Mucosa of rectum (tissue), 2 donors: ENCODE data around the gene EXOC3L4.

Experiments
- H3K27ac ChIP-seq, 2 donors: one replicate each; pipeline ENCODE4 v1.7.0; 2013; ENCODE audit warnings: inconsistent platforms in 2 of 2, low read depth in 2 of 2, low read length in 2 of 2
- H3K27me3 ChIP-seq, 2 donors: one replicate each; pipeline ENCODE4 v1.7.0; 2013; ENCODE audit warnings: low read length in 2 of 2; ENCODE audit not compliant: control insufficient read depth in 2 of 2, insufficient read depth in 2 of 2
- H3K36me3 ChIP-seq, 2 donors: one replicate each; pipeline ENCODE4 v1.7.0; 2013; ENCODE audit warnings: low read length in 2 of 2; ENCODE audit not compliant: control insufficient read depth in 2 of 2, insufficient read depth in 2 of 2
- H3K4me1 ChIP-seq, 2 donors: one replicate each; pipeline ENCODE4 v1.7.0; 2013; ENCODE audit warnings: low read length in 2 of 2, mild to moderate bottlenecking in 1 of 2; ENCODE audit not compliant: control insufficient read depth in 2 of 2, insufficient read depth in 2 of 2
- H3K4me3 ChIP-seq, 2 donors: one replicate each; pipeline ENCODE4 v1.7.0; 2013; ENCODE audit warnings: low read length in 2 of 2
- H3K9ac ChIP-seq, 2 donors: one replicate each; pipeline ENCODE4 v1.7.0; 2013; ENCODE audit warnings: low read length in 2 of 2, low read depth in 1 of 2, mild to moderate bottlenecking in 1 of 2
- H3K9me3 ChIP-seq, 2 donors: one replicate each; pipeline ENCODE4 v1.7.0; 2013; ENCODE audit warnings: low read length in 2 of 2; ENCODE audit not compliant: control insufficient read depth in 2 of 2
- donor health status: healthy.
- donor health status: Normal muscosa, but diverticular disease.

EXOC3L4 gene

GRCh38 chr14:103127356-103127755 is 32.8 kb downstream of the EXOC3L4 start:
- peaks cover 2 to 5% of the 10 kb centered on the region in 2 donors for H3K36me3 ChIP-seq
- no peaks in the 10 kb centered on the region for H3K9me3 ChIP-seq
- peaks cover 17 to 21% of the 10 kb centered on the region in 2 donors for H3K27me3 ChIP-seq
- H3K9ac ChIP-seq = no peak overlapping the region
- H3K4me3 ChIP-seq = peak overlapping the region in 1 of 2 donors; percentile 5
- H3K27ac ChIP-seq = no peak overlapping the region
- H3K4me1 ChIP-seq = peaks cover 21 to 28% of the 10 kb centered on the region in 2 donors

- Histone ChIP-seq H3K4me3 (no peak overlapping the region), H3K9me3 (no peaks in the 10 kb centered on the region), H3K36me3 (peaks cover 7 to 8% of the 10 kb centered on the region in 2 donors), H3K9ac (no peak overlapping the region), H3K4me1 (peaks cover 21 to 23% of the 10 kb centered on the region in 2 donors), H3K27me3 (peaks cover 14 to 17% of the 10 kb centered on the region in 2 donors), H3K27ac (no peak overlapping the region)
These were observed 33.5 kb downstream of the EXOC3L4 start for GRCh38 chr14:103127861-103128598.

DNA sequence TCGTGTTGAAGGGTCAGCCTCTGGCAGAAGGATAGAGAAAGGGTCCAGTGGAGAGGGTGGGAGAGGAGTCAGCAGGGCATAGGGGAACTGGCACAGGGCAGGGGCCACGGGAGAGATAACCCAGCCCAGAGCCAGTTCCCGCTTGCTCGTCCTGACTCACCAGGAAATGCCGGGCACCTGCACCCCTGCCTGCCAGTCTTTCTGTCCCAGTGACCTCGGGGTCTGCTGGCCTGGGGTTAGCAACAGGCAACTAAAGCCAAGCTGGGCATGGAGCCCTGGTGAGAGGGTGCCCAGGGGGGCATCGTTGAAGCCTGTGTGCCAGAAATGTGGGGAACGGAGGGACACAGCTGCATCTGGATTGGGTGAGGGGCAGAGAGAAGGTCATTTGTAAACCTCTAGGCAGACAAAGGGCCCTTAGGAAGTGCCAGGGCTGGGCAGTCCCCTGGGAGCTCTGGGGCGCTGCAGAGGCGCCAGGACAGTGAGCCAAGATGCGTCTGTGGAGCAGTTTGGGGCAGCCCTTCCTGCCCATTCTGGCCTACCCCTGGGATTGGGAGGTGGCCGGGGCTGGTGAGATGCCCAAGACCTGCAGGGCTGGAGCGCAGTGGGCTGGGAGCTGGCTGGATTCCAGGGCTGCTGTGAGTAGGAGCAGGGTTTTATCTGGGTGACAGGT is 34.2 kb downstream of the EXOC3L4 start:
- peaks cover 11 to 15% of the 10 kb centered on the region in 2 donors for H3K36me3 ChIP-seq
- H3K27ac ChIP-seq = no peak overlapping the region
- H3K9ac ChIP-seq = no peak overlapping the region
- H3K4me1 ChIP-seq = peaks cover 21 to 22% of the 10 kb centered on the region in 2 donors
- H3K9me3 ChIP-seq = no peaks in the 10 kb centered on the region
- H3K27me3 ChIP-seq = peaks cover 13 to 16% of the 10 kb centered on the region in 2 donors
- H3K4me3 ChIP-seq = no peak overlapping the region

DNA sequence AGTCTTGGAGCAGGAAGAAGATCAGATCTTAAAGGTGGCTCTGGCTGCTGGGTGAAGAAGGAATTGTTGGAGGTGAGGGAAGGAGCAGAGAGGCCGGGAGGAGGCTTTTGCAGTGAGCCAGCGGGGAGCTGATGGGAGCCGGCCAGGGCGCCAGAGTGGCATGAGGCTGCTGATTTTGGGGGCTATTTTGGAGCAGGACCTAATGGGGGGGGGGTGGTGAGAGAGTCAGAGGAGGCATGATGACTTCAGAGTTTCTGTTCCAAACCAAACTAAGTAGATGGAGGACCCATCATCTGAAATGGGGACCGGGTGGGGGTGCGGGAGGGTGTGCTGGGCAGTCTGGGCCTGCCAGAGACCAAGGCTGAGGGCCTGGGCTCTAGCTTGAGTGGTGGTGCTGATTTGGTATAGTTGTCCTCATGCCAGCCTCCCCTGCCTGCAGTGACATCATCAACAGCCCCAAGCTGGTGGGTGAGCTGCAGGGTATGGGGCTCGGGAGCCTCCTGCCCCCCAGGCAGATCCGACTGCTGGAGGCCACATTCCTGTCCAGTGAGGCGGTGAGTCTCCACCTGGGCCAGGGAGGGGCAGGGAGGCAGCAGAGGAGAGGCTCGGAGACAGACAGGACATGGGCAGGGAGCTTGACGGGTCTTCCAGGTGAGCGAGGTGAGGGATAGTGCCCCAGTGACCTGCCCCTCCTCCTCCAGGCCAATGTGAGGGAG is 34.9 kb downstream of the EXOC3L4 start:
- H3K27me3 ChIP-seq = peaks cover 6 to 9% of the 10 kb centered on the region in 2 donors
- peaks cover 11 to 16% of the 10 kb centered on the region in 2 donors for H3K36me3 ChIP-seq
- H3K27ac ChIP-seq = no peak overlapping the region
- no peak overlapping the region for H3K9ac ChIP-seq
- peaks cover 14 to 15% of the 10 kb centered on the region in 2 donors for H3K4me1 ChIP-seq
- no peak overlapping the region for H3K4me3 ChIP-seq
- no peaks in the 10 kb centered on the region for H3K9me3 ChIP-seq

- H3K9ac ChIP-seq = no peak overlapping the region
- H3K27ac ChIP-seq = peak overlapping the region in 1 of 2 donors; percentile 23
- H3K9me3 ChIP-seq = no peaks in the 10 kb centered on the region
- no peak overlapping the region for H3K4me3 ChIP-seq
- peaks cover 6% of the 10 kb centered on the region in 2 donors for H3K27me3 ChIP-seq
- H3K4me1 ChIP-seq = peaks cover 13 to 14% of the 10 kb centered on the region in 2 donors
- peaks cover 11 to 18% of the 10 kb centered on the region in 2 donors for H3K36me3 ChIP-seq
These were observed 35.7 kb downstream of the EXOC3L4 start for GRCh38 chr14:103130017-103130764.

- H3K27me3 ChIP-seq = peaks cover 3 to 6% of the 10 kb centered on the region in 2 donors
- peaks cover 13 to 14% of the 10 kb centered on the region in 2 donors for H3K4me1 ChIP-seq
- peak overlapping the region in 1 of 2 donors; percentile 14 for H3K9ac ChIP-seq
- no peak overlapping the region for H3K4me3 ChIP-seq
- H3K36me3 ChIP-seq = peaks cover 11 to 18% of the 10 kb centered on the region in 2 donors
- peak overlapping the region in 1 of 2 donors; percentile 23 for H3K27ac ChIP-seq
- no peaks in the 10 kb centered on the region for H3K9me3 ChIP-seq
These were observed 36.4 kb downstream of the EXOC3L4 start for GRCh38 chr14:103130965-103131364.

GRCh38 chr14:103131580-103131979 is 37.1 kb downstream of the EXOC3L4 start:
- Histone ChIP-seq H3K36me3 (peaks cover 11 to 18% of the 10 kb centered on the region in 2 donors), H3K27ac (no peak overlapping the region), H3K9ac (no peak overlapping the region), H3K4me1 (peaks cover 7 to 8% of the 10 kb centered on the region in 2 donors), H3K4me3 (no peak overlapping the region), H3K9me3 (no peaks in the 10 kb centered on the region), H3K27me3 (peaks cover 3 to 6% of the 10 kb centered on the region in 2 donors)

GRCh38 chr14:103132381-103133209 is 38.1 kb downstream of the EXOC3L4 start:
- peaks cover 3 to 4% of the 10 kb centered on the region in 2 donors for H3K27me3 ChIP-seq
- H3K4me3 ChIP-seq = no peak overlapping the region
- no peaks in the 10 kb centered on the region for H3K9me3 ChIP-seq
- peaks cover 11 to 18% of the 10 kb centered on the region in 2 donors for H3K36me3 ChIP-seq
- H3K9ac ChIP-seq = no peak overlapping the region
- H3K27ac ChIP-seq = no peak overlapping the region
- H3K4me1 ChIP-seq = peaks cover 1 to 2% of the 10 kb centered on the region in 2 donors
